Subcutaneous abdominal adipose tissue (tissue), 5 donors: ENCODE results near the gene AMZ2.
"Not testable (repeated sequence)": the region's sequence is repeated elsewhere in the genome, so short reads cannot be mapped to it uniquely, and the experiment has no call there.

Source experiments
- H3K27ac ChIP-seq: one replicate; pipeline ENCODE4 v1.7.0; 2013; ENCODE audit warnings: low read depth, mild to moderate bottlenecking, inconsistent platforms, low read length, moderate library complexity
- H3K27me3 ChIP-seq, 5 donors: one replicate each; pipeline ENCODE4 v1.7.0; 2013; ENCODE audit warnings: low read length in 5 of 5, inconsistent platforms in 1 of 5; ENCODE audit not compliant: control insufficient read depth in 5 of 5, insufficient read depth in 4 of 5
- H3K36me3 ChIP-seq, 5 donors: one replicate each; pipeline ENCODE4 v1.7.0; 2013; ENCODE audit warnings: low read length in 5 of 5; ENCODE audit not compliant: control insufficient read depth in 5 of 5, insufficient read depth in 5 of 5
- H3K4me1 ChIP-seq, 5 donors: one replicate each; pipeline ENCODE4 v1.7.0; 2013; ENCODE audit warnings: low read length in 5 of 5, mild to moderate bottlenecking in 3 of 5, moderate library complexity in 1 of 5; ENCODE audit not compliant: control insufficient read depth in 5 of 5, insufficient read depth in 5 of 5
- H3K4me3 ChIP-seq, 5 donors: one replicate each; pipeline ENCODE4 v1.7.0; 2013; ENCODE audit warnings: low read length in 5 of 5, low read depth in 1 of 5
- H3K9ac ChIP-seq, 5 donors: one replicate each; pipeline ENCODE4 v1.7.0; 2013; ENCODE audit warnings: low read length in 5 of 5, mild to moderate bottlenecking in 4 of 5, moderate library complexity in 3 of 5
- H3K9me3 ChIP-seq, 5 donors: one replicate each; pipeline ENCODE4 v1.7.0; 2013; ENCODE audit warnings: low read length in 5 of 5; ENCODE audit not compliant: control insufficient read depth in 5 of 5
- donor health status: healthy.
- donor health status: healthy.
- donor health status: healthy.
- donor health status: healthy.
- donor health status: healthy.

AMZ2 gene, protein sequence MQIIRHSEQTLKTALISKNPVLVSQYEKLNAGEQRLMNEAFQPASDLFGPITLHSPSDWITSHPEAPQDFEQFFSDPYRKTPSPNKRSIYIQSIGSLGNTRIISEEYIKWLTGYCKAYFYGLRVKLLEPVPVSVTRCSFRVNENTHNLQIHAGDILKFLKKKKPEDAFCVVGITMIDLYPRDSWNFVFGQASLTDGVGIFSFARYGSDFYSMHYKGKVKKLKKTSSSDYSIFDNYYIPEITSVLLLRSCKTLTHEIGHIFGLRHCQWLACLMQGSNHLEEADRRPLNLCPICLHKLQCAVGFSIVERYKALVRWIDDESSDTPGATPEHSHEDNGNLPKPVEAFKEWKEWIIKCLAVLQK

DNA sequence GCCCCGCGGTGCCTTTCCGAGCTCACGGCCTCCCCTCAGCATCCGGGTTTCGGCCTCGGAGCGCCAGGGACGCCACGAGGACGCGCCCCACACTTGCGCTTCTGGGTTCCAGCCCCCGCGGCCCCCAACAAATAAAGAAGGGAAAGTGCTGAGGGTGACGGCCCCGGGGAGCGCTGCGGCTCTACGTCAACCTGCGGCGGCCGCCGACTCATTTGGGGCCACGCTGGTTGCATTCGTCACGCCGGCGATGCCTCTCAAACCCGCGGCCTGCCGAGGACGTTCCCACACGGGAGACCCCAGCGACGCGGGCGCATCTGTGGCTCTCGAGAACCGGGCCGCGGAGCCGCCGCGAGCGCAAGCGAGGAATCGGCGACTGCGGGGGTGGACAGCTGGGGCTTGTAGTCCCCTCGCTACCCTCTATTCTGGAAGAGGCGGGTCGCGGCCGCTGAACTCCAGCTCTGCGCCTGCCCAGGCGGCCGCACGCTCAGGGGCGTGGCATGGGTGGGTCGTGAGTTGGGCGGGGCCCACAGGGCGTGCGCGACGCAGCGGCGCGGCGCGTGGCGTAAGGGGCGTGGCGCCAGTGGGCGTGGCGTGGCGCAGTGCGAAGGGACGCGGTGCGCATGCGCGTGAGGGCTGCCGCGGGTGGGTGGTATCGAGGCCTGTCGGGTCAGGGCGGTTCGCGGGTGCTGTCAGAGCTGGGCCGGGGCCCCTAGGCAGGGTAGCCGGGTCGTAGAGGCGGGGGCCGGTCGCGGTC is at the start of gene AMZ2:
Gene AMZ2, plus strand, starts transcription at position 599 of the 754 bp plus-strand sequence. CDS start 2,145 bp downstream, outside the sequence.
- H3K27ac ChIP-seq = peak within 1 kb of the TSS; percentile 91
- H3K4me1 ChIP-seq = peaks cover 5 to 26% (median 21%) of the 10 kb centered on the region in 5 donors
- H3K27me3 ChIP-seq = no peaks in the 10 kb centered on the region
- peak within 1 kb of the TSS; percentile 78 to 94 (median 82) for H3K4me3 ChIP-seq
- peaks cover 0 to 14% (median 2%) of the 10 kb centered on the region in 5 donors for H3K36me3 ChIP-seq
- H3K9me3 ChIP-seq = no peaks in the 10 kb centered on the region
- H3K9ac ChIP-seq = peak within 1 kb of the TSS; percentile 26 to 93 (median 89)

DNA sequence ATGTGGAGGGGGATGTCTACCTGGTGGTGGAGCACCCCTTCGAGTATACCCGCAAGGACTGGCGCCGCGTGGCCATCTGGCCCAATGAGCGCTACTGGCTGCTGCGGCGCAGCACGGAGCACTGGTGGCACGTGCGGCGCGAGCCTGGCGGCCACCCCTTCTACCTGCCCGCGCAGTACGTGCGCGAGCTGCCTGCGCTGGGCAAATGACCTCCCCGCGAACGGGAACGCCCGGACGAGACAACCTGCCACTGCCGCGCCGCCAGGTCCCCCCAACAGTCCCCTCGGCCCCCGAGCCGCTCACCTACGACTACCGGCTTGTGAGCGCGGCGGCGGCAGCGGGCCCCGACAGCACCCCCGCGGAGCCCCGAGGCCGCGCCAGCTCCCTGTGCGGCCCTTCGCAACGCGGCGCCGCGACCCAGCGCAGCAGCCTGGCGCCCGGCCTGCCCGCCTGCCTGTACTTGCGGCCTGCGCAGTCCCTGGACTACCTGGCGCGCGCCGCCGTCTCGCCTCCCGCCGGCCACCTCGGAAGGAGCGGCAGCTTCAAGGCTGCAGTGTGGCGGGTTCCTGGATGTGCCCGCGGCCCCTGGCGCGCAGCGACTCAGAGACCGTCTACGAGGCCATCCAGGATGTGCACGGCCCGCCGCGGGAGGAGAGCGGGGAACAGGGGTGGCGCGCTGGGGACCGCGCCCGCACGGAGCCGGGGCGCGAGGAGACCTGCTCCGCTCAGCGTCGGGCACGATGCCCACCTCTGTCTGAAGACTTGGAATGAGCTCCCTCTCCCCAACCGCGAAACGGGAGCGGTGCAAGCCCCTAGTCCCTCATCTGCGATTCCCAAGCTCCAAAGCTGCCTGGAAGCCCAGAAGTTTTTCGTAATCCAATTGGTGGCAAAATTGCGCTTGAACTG is 48.7 kb upstream of the AMZ2 start:
- Histone ChIP-seq H3K36me3 (no peaks in the 10 kb centered on the region), H3K9me3 (no peaks in the 10 kb centered on the region), H3K4me1 (peaks cover 0 to 53% (median 46%) of the 10 kb centered on the region in 5 donors), H3K27me3 (peaks cover 26 to 49% (median 47%) of the 10 kb centered on the region in 5 donors), H3K9ac (no peak overlapping the region), H3K27ac (no peak overlapping the region), H3K4me3 (peak overlapping the region; percentile 35 to 67 (median 53))

DNA sequence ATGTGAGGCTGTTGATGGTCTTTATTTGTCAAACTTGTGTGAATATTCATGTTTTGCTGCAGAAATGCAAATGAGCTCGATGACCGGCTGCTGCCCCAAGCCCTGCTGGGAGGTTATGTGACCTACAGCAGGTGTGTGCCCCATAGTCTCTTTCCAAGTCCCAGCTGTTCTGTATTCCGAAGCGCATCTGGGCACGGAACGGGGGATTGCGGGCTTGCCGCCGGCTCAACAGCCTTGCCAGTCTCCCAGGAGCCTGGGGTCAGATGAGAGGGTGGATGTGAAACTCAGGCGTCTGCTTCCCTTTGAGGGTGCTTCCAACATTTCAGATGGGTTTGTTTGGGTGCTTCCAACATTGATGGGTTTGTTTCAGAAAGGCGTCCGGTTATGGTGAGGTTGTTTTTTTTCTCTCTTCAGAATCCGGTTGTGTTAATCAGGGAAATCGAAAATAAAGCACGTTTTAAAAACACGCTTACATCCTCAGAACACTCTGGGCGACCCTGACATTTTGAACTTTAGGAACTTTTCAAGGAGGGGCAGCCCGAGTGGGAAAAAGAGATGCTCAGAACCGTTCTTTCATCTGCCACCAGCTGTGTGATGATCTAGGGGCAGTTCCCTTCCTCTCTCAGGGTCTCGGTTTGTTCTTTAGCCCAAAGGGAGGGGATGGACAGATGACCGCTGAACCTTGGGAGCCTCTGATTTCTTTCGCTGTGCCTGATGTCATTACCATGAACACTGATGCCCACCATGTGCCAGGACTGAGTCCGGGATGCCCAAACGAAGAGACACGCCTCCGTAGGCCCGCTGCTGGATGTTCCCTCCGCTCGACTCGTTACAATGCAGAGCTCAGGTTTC is 47.8 kb upstream of the AMZ2 start:
- peak overlapping the region in 1 of 5 donors; percentile 52 for H3K9ac ChIP-seq
- H3K27me3 ChIP-seq = peaks cover 26 to 49% (median 47%) of the 10 kb centered on the region in 5 donors
- peaks cover 0 to 58% (median 52%) of the 10 kb centered on the region in 5 donors for H3K4me1 ChIP-seq

DNA sequence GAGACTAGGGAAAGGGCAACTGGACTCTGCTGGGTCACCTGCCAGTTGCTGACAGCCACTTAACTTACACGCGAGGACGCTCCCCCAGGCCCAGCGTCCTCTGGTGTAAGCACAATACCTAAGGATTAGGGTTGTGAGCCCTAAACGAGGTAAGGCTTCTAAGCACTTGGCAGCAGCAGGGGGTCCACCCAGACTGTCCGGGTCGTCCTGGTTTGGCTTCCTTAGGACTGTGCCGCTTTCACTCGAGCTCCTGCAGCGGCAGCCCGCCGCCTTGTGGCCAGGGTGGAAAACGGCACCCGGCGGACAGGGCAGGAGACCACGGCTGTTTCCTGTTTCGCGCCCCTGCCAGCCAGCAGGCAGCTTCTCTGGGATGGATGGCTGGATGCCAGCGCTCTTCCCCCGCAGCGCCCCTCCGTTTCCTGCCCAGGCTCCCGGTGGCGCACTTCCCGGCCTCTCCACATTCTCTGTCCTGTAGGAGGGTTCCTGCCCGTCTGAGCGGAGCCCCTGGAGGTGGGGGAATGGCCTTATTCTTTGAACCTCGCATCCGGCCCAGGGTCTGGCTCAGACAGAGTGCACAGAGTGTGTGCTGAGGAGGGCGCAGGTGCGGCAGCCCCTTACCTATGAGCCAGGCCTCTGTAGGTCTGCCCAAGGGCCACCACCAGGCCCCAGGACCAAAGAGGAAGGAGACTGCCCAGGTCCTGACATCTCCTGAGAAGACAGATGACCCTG is 47.0 kb upstream of the AMZ2 start:
- no peak overlapping the region for H3K27ac ChIP-seq
- H3K9ac ChIP-seq = peak overlapping the region in 1 of 5 donors; percentile 52
- peak overlapping the region; percentile 53 to 78 (median 61) for H3K4me3 ChIP-seq
- H3K36me3 ChIP-seq = no peaks in the 10 kb centered on the region
- peaks cover 22 to 43% (median 41%) of the 10 kb centered on the region in 5 donors for H3K27me3 ChIP-seq
- H3K9me3 ChIP-seq = no peaks in the 10 kb centered on the region
- H3K4me1 ChIP-seq = peaks cover 0 to 60% (median 52%) of the 10 kb centered on the region in 5 donors

More for the DNA sequence above, 47.8 kb upstream of the AMZ2 start:
- no peaks in the 10 kb centered on the region for H3K36me3 ChIP-seq
- no peak overlapping the region for H3K27ac ChIP-seq
- H3K4me3 ChIP-seq = peak overlapping the region; percentile 53 to 78 (median 61)
- no peaks in the 10 kb centered on the region for H3K9me3 ChIP-seq

DNA sequence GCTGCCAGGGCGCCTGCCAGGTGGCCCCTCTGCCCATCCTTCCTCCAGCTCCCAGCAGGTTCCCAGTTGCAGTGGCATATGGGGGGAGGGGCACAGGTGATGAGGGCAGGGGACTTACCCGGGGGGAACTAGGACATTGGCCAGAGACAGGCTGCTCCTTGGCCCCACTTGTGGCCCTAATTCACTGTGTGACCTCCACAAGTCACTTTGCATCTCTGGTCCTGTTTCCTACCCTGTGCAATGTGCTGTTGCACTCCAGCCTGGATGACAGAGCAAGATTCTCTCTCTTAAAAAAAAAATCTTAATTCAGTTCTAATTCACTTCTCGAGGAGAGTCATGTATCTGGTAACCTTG is 46.4 kb upstream of the AMZ2 start:
- H3K4me1 ChIP-seq = peaks cover 0 to 59% (median 54%) of the 10 kb centered on the region in 5 donors
- H3K36me3 ChIP-seq, H3K4me3 ChIP-seq, H3K27ac ChIP-seq, H3K9me3 ChIP-seq, H3K9ac ChIP-seq: not testable (repeated sequence)
- H3K27me3 ChIP-seq = peaks cover 19 to 40% (median 38%) of the 10 kb centered on the region in 5 donors

DNA sequence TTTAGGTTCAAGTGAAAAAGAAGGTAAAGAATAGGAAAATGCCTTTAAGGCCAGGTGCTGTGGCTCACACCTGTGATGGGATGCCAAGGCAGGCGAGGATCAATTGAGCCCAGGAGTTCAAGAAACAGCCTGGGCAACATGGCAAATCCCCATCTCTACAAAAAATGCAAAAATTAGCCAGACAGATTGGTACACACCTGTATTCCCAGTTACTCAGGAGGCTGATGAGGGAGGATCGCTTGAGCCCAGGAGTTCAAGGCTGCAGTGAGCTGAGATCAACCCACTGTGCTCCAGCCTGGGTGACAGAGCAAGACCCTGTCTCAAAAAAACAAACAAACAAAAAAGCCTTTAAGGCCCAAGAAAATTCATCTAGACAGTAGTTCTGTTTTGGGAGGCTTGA is 45.5 kb upstream of the AMZ2 start:
- not testable (repeated sequence) for H3K4me3 ChIP-seq, H3K9ac ChIP-seq, H3K36me3 ChIP-seq, H3K9me3 ChIP-seq, H3K27ac ChIP-seq
- Histone ChIP-seq H3K4me1 (peaks cover 0 to 53% (median 52%) of the 10 kb centered on the region in 5 donors), H3K27me3 (peaks cover 14 to 31% (median 29%) of the 10 kb centered on the region in 5 donors)

DNA sequence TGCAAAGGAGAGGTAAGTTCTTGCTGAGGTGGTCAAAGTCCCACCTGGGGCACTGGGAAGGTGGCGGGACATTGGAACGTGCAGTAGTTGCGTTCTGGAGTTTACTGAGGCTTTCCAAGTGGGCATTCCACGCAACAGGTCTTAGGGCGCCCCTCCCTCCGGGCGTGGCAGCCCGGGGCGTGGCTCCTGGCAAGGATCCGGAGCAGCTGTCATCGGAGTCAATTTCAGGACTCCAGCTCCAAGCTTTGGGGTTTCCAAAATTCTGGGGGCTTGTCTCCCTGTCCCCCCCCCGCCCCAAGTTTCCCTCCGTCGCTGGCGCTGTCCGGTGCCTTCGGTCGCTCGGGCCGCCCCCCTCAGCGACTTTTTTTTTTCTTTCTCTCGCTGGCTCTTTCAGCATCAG is 43.1 kb upstream of the AMZ2 start:
- Histone ChIP-seq H3K36me3 (no peaks in the 10 kb centered on the region), H3K4me1 (peaks cover 0 to 31% (median 31%) of the 10 kb centered on the region in 5 donors), H3K9me3 (no peaks in the 10 kb centered on the region), H3K27ac (no peak overlapping the region), H3K9ac (peak overlapping the region in 1 of 5 donors; percentile 62), H3K4me3 (peak overlapping the region in 4 of 5 donors; percentile 64 to 81 (median 78)), H3K27me3 (peaks cover 0 to 9% (median 7%) of the 10 kb centered on the region in 5 donors)

DNA sequence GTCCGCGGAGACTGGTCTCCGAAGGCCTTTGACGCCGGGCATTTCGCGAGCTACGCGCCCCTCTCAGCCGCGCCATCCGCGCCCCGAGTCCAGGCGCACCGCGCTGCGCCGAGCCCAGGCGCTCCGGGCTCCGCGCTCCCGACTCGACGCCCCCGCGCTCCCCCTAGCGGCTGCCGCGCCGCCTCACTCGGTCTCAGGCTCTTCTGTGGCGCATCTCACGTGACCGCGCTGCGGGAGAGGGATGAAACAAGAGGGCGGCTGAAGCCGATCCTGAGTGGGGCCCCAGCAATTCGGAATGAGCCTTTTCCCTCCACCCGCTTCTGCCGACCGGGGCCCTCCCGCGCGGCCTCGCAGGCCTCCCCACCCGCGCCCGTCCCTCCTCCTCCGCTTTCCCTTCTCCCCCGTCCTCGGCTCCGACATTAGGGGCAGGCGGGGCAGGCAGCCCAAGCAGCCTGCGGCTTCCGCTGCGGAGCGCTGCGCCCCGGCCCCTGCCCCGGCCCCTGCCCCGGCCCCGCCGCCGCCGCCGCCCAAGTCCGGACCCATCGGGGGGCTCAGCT is 42.5 kb upstream of the AMZ2 start:
- Histone ChIP-seq H3K4me3 (peak overlapping the region in 4 of 5 donors; percentile 64 to 81 (median 78)), H3K27me3 (peaks cover 0 to 3% (median 2%) of the 10 kb centered on the region in 5 donors), H3K9me3 (no peaks in the 10 kb centered on the region), H3K27ac (no peak overlapping the region), H3K36me3 (peaks cover 0 to 5% (median 3%) of the 10 kb centered on the region in 5 donors), H3K4me1 (peaks cover 0 to 26% (median 25%) of the 10 kb centered on the region in 5 donors), H3K9ac (peak overlapping the region in 1 of 5 donors; percentile 62)
